ENCODE data around the gene RNF144B. TPM values are rescaled to one million over a fixed set of nuclear protein-coding genes. Genes with fewer than 3 reads are reported as not detected.

Gene RNF144B
- total RNA-seq, 2 donors from 2014 or later = 4.0 to 5.4 TPM

- Histone ChIP-seq H3K4me1 (no peaks in the 10 kb centered on the region), H3K27me3 (no peaks in the 10 kb centered on the region), H3K36me3 (replicated peaks in 1 of 2; ENCODE audit: insufficient read depth in 1 of 2, low read depth in 2 of 2) (no peaks in the 10 kb centered on the region), H3K27ac (no peak overlapping the region), H3K4me3 (no peak overlapping the region), H3K9me3 (no peaks in the 10 kb centered on the region)
- ATAC-seq = no peak
- intact Hi-C loops (cut with DNase I) = no loop called here
- WGBS, 2 donors = 46 to 55% methylated on average over 3 of the region's 3 CpGs
- TF ChIP-seq CTCF (IDR thresholded peaks at IDR 0.05) = no peak
- TF ChIP-seq POLR2A (IDR thresholded peaks at IDR 0.05) = no peak
- no peak for DNase-seq
These were observed 98.7 kb downstream of the RNF144B start for GRCh38 chr6:18485660-18486435.

GRCh38 chr6:18488004-18488403 lies 100.9 kb downstream of the RNF144B start:
- Histone ChIP-seq H3K36me3 (replicated peaks in 1 of 2; ENCODE audit: insufficient read depth in 1 of 2, low read depth in 2 of 2) (no peaks in the 10 kb centered on the region), H3K4me1 (peaks cover 4% of the 10 kb centered on the region), H3K27me3 (no peaks in the 10 kb centered on the region), H3K4me3 (no peak overlapping the region), H3K9me3 (no peaks in the 10 kb centered on the region), H3K27ac (no peak overlapping the region)
- DNase-seq (no peak), ATAC-seq (no peak)
- intact Hi-C loops (cut with DNase I) = no loop called here
- WGBS, 2 donors = 83 to 87% methylated on average over 2 of the region's 2 CpGs
- TF ChIP-seq CTCF (IDR thresholded peaks at IDR 0.05) = no peak
- TF ChIP-seq POLR2A (IDR thresholded peaks at IDR 0.05) = no peak

GRCh38 chr6:18488526-18489270 lies 101.5 kb downstream of the RNF144B start:
- H3K36me3 ChIP-seq (replicated peaks in 1 of 2; ENCODE audit: insufficient read depth in 1 of 2, low read depth in 2 of 2) = no peaks in the 10 kb centered on the region
- H3K27ac ChIP-seq = no peak overlapping the region
- no peak overlapping the region for H3K4me3 ChIP-seq
- WGBS, 2 donors = 84 to 85% methylated on average over 5 of the region's 5 CpGs
- TF ChIP-seq POLR2A (IDR thresholded peaks at IDR 0.05) = no peak
- no peak for TF ChIP-seq CTCF (IDR thresholded peaks at IDR 0.05)
- DNase-seq (no peak), ATAC-seq (no peak)
- H3K4me1 ChIP-seq = peaks cover 11% of the 10 kb centered on the region
- H3K27me3 ChIP-seq = no peaks in the 10 kb centered on the region
- no peaks in the 10 kb centered on the region for H3K9me3 ChIP-seq
- intact Hi-C loops (cut with DNase I) = no loop called here

GRCh38 chr6:18489335-18489734 lies 102.2 kb downstream of the RNF144B start:
- Histone ChIP-seq H3K4me3 (no peak overlapping the region), H3K36me3 (replicated peaks in 1 of 2; ENCODE audit: insufficient read depth in 1 of 2, low read depth in 2 of 2) (no peaks in the 10 kb centered on the region), H3K27ac (no peak overlapping the region), H3K9me3 (no peaks in the 10 kb centered on the region), H3K4me1 (peaks cover 13% of the 10 kb centered on the region), H3K27me3 (no peaks in the 10 kb centered on the region)
- ATAC-seq = no peak
- no peak for TF ChIP-seq POLR2A (IDR thresholded peaks at IDR 0.05)
- no peak for TF ChIP-seq CTCF (IDR thresholded peaks at IDR 0.05)
- DNase-seq = no peak
- 93 to 94% methylated on average over 4 of the region's 4 CpGs for WGBS, 2 donors
- intact Hi-C loops (cut with DNase I) = no loop called here
